Measurements from ENCODE around the gene UBQLN3.

The UBQLN3 gene

DNA sequence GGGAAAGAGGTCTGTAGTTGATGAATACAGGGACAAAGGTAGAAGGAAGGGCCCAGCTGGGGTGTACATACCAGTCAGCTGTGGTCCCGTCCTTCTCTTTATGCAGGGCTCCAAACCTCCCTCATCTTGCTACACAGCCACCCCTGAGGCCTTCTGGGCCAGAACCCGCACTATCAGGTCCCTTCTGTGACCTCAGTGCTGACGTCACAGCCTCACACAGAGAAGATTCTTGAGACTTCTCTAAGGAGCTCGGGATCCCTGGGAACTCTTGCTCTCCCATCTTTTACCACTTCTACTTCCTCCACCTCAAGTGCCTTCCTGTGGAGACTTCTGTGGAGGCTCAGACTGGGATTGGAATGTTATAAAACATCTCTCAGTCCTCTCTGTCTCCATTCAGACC is at the start of gene UBQLN3:
UBQLN3 (minus strand) TSS at position 155 of the 400 bp plus-strand sequence. CDS start 399 bp downstream, outside the sequence.
- no peak for DNase-seq

DNA sequence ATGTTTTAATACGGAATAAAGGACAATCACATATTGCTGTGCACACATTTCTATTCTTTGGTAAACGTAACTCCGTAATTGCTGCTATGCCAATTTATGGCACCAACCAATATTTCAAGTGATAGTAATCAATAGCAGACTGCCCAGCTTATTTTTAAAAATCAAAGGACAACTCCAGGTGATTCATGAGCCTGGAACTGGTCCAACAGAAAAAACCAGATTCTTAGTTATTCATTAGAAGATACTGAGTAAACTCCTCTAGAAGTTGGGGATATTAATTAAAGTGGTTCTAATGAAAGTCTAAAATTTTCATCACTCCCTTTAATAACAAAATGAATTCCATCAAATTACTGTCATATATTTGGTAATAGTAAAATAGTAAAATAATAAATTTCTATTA is 48.0 kb upstream of the UBQLN3 start:
- no peak for DNase-seq

- DNase-seq: no peak
Observed at GRCh38 chr11:5556596-5557188, 46.9 kb upstream of the UBQLN3 start.

GRCh38 chr11:5553343-5553742 is 43.6 kb upstream of the UBQLN3 start:
- no peak for DNase-seq

DNA sequence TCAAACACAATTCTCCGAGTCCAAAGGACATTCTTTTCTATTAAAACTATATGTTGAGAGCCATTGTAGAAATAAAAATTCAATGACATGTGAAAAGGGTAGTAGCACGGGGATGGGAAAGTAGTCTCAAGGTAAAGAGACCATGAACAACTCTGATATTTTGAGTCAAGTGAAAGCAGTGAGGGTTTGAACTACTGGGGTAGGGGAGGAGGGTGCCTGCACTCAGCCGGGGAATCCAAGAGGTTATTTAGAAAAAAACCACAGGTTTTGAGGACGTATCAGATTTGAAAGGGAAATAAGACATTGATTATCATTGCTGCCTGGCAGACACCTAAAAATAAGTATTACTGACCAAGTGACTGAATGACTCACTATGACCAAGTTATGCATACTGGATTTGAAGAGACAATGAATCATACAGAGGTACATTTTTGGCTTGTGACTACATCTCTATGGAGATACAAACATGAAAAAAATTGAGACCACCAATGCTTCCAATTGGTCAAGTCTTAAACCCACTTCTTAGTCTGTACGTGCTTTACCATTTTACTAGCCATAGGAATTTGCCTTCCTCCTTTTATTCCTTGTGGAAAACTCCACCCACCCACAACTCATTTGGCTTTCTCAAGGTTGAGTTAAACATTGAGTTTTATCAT is 40.8 kb upstream of the UBQLN3 start:
- DNase-seq: no peak

DNA sequence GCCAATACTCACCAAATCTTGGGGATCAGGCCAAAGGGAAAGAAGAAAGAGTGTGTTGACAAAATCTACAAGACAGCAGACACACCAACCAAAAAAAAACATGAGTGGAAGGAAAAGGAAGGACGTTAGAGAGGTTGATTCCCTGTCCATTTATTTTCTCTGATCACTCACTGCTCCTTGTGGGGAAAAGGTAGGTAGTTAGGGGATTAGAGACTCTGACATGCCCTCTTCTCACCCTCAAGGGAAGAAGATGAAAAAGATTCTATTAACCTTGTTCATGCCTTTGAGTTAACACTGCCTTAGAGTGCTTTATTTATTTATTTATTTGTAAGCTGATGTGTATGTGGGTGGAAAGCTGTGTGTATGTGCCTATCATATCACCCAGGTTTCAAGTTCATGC is 38.7 kb upstream of the UBQLN3 start, which contains the start of gene OR52H1:
OR52H1 (minus strand) TSS at position 101 of the 400 bp plus-strand sequence. CDS start 3,035 bp downstream, outside the sequence.
- DNase-seq: no peak

GRCh38 chr11:5547982-5548381 is 38.2 kb upstream of the UBQLN3 start:
- no peak for DNase-seq

GRCh38 chr11:5546457-5546856 is 36.7 kb upstream of the UBQLN3 start:
- DNase-seq: no peak

DNA sequence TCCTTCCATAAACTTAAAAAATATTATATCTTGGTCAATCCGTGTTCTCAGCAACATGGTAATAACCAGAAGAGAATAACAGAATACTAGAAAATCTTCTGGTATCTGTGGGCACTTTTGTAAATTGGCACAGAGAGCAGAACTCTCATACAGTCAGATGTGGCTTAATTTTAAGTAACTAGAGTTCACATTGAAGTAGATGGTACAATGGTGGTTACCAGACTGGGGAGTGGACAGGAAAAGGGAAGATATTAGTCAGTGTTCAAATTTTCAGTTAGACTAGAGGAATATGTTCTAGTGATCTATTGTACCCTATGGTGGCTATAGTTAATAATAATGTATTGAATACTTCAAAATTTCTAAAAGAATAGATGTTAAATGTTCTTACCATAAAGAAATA is 31.7 kb upstream of the UBQLN3 start:
- no peak for DNase-seq

- DNase-seq: no peak
Observed at GRCh38 chr11:5536482-5536881, 26.7 kb upstream of the UBQLN3 start.

- DNase-seq: no peak
Observed at GRCh38 chr11:5534046-5534445, 24.3 kb upstream of the UBQLN3 start.

DNA sequence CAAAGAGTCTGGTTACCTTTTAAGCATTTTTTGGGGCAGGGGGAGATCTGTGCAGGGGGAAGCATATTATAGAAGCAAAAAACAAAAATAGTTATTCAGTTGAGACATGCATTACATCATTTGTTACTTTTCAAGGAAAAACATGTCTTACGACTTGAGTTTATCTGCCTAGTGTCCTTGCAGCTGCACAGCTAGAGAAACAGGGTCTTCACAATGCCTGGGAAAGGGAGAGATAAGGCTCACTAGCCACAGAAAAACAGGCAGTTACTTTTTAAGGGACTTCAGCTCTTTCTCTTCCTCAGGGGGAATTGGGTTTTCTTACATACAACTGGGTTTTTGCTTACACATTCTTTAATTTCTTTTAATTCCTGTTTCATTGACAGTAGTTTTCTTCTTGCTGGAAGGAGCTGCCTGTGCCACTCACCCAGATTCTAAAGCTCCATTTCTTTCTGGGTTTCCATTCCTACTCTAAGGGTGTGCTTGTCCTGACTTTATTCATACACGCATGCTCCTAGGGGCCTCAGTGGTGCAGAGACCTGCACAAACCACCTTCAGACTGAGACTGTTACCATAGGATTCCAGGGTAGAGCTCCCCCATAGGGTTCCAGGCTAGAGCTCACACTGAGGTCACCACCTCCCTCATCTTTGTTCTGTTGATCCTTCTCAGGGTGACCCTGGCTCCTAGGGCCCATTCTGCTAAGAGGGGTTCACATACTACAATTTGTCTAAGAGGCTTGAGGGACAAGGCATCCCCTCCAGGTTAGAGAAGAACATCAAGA is 21.5 kb upstream of the UBQLN3 start:
- no peak for DNase-seq

- no peak for DNase-seq
Observed at GRCh38 chr11:5528495-5528894, 18.7 kb upstream of the UBQLN3 start.

GRCh38 chr11:5527716-5528115 is 18.0 kb upstream of the UBQLN3 start:
- DNase-seq: no peak

DNA sequence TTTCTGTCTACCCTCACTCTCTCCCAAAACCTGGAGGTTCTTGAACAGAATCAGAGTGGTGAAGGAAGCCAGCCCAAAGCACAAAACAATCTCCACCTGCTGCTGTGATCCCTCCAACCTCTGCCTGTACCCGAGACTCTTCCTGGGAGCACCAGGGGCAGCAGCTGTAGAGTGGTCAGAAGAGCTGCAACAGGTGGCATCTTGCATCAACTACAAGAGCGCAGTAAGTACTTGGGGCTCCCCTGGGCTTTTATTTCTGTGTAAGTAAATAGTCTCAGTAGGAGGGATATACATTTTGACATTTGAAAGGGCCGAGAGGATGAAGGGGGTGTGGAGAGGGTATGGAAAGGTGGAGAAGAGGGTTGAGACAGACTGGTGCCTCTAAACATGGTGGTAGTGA is 15.0 kb upstream of the UBQLN3 start:
- no peak for DNase-seq

DNA sequence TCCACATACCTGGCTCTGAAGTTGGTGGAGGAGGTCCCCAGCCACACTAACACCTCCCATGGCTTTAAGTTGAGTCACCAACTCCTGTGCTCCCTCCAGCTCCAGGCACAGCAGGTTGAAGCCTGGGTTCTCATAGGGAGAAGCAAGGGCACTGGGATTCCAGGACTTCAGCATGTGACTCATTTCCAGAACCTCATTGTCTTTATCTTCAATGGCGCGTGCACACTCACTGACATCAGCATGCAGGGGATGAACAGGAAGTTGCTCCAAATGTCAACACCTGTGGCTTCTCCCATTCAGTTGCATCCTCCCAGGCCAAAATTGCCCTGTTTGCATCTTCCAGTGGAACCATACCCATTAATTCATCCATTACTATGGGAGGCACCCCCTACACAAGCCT is 12.6 kb upstream of the UBQLN3 start:
- DNase-seq: no peak

- DNase-seq: no peak
Observed at GRCh38 chr11:5521540-5521939, 11.8 kb upstream of the UBQLN3 start.

GRCh38 chr11:5516599-5516998 is 6.8 kb upstream of the UBQLN3 start, which contains the start of gene UBQLNL:
Gene UBQLNL (minus strand): TSS chr11:5516699. CDS start chr11:5516441, 258 bp downstream.
- no peak for DNase-seq

DNA sequence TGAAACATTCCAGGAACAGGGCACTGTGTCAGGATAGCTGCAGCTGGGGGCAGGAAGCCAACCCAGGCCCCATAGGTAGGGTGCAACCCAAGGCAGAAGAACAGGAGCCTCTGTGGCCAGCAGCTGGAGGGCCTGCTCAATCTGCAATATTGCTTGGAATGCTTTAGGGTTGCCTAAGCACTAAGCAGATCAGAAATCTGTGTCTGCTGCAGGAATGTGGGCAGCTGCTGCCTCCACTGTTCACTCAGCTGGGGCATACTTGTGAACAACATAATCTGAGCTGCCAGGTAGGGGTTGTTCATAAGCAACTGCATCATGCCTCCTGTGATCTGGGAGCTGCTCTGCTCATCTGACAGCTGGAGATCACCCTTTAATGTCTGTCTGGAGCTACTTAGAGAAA is 5.1 kb upstream of the UBQLN3 start:
- no peak for DNase-seq

DNA sequence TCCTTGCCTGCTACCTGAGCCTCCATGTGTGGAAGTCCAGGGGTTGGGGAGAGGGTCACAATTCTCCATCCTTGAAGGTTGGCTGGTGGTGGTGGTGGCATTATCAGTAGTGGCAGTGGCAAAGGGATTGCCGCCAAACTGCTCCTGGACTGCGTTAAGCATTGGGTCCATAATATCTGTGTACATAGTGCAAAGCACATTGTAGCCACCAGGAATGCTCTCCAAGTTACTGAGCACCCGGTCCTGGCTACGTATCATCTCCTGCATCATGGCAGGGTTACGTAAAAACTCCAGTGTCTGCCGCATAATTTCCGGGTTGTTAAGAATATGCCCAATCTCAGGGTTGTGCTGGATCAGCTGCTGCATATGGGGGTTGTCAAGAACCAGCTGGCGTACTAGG is 1.2 kb downstream of the UBQLN3 start:
- no peak for DNase-seq

- no peak for DNase-seq
Observed at GRCh38 chr11:5507933-5508305, 1.8 kb downstream of the UBQLN3 start.

DNA sequence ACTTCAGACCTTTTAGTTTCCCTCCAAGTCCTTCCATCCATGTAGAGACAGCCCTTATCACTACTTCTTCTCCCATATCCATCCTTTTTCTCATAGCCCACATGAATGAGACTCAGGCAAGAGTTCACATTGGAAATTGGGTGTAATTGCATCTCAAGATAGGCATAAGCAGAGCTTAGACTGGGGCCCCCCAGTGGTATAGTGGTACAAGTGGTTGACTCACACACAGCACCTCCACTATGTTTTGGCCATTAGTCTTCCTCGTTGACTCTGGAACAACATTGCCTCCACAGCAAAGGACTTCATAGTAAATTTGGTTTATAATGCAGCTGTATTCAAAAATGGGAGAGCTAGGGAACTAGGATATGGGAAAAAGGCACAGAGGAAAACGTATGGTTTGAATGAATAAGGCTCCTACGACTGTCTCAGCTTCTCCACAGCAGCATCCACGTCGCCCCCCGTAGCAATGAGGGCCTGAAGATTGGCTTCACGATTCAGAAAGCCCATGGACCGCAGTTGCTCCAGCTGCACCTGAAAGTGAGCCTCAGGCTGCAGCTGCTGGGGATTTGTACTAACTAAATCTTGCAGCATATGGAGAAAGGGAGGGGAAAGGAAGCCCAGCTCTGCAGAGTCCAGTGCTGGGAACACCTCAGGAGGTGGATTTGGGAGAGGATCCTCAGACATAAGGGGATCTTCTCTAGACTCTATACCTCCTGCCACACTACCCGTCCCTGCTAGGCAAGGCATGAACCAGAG is 2.4 kb downstream of the UBQLN3 start:
- DNase-seq: no peak

DNA sequence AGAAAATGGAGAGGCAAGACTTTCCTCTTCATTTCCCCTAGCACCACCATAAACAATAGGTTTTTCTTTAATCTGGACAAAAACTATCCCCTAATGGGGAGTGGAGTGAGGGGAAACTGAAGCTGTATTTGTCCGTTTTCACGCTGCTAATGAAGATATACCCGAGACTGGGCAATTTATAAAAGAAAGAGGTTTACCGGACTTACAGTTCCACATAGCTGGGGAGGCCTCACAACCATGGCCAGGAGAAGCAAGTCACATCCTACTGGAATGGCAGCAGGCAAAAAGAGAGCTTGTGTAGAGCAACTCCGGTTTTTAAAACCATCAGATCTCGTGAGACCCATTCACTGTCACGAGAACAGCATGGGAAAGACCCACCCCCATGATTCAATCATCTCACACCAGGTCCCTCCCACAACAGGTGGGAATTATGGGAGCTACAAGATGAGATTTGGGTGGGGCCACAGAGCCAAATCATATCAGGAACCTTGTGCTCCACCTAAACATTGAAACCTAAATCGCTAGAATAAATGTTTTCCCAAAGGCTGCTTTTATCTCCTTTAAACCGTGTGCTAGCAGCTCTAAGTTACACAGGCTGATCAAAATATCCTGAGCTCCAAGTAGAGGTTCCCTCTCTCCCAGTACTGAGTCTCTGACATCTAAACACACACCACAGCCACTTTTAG is 4.3 kb downstream of the UBQLN3 start:
- no peak for DNase-seq
